Measurements from ENCODE around the gene STK32B. TPM values are rescaled to one million over a fixed set of nuclear protein-coding genes. Genes with fewer than 3 reads are reported as not detected.

STK32B gene
- total RNA-seq, 1 experiment from 2014 or later: 11.6 TPM

DNA sequence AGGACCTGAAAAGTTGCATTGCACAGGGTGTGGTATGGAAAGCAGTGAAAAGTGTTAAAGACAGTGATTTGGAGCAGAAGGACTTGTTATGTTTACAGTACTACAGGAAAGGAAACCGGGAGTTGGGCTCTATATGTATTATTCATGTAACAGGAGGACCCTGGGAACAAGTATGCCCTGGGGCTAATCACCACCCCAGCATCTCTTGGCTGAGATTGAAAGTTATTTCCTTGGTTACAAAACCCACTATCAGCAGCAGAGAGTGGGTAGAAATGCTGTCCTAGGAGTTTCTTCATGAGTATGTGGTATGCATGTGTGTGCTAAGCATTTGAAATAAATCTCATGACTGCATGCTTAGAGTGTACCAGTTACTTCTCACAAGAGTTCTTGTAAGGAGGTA is 46.9 kb downstream of the STK32B start:
- TF ChIP-seq CTCF (IDR thresholded peaks at IDR 0.05) (no peak), SIN3A (IDR thresholded peaks at IDR 0.05; ENCODE audit: borderline replicate concordance, insufficient read depth, low read depth, low read length) (no peak), TCF7L2 (IDR thresholded peaks at IDR 0.05; ENCODE audit: low read depth, low read length) (no peak), POLR2AphosphoS5 (IDR thresholded peaks at IDR 0.05; ENCODE audit: low read depth, low read length) (no peak)
- TF ChIP-seq, protein P1, sequence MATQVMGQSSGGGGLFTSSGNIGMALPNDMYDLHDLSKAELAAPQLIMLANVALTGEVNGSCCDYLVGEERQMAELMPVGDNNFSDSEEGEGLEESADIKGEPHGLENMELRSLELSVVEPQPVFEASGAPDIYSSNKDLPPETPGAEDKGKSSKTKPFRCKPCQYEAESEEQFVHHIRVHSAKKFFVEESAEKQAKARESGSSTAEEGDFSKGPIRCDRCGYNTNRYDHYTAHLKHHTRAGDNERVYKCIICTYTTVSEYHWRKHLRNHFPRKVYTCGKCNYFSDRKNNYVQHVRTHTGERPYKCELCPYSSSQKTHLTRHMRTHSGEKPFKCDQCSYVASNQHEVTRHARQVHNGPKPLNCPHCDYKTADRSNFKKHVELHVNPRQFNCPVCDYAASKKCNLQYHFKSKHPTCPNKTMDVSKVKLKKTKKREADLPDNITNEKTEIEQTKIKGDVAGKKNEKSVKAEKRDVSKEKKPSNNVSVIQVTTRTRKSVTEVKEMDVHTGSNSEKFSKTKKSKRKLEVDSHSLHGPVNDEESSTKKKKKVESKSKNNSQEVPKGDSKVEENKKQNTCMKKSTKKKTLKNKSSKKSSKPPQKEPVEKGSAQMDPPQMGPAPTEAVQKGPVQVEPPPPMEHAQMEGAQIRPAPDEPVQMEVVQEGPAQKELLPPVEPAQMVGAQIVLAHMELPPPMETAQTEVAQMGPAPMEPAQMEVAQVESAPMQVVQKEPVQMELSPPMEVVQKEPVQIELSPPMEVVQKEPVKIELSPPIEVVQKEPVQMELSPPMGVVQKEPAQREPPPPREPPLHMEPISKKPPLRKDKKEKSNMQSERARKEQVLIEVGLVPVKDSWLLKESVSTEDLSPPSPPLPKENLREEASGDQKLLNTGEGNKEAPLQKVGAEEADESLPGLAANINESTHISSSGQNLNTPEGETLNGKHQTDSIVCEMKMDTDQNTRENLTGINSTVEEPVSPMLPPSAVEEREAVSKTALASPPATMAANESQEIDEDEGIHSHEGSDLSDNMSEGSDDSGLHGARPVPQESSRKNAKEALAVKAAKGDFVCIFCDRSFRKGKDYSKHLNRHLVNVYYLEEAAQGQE (IDR thresholded peaks at IDR 0.05; ENCODE audit: insufficient read depth in 1 of 2, low read depth in 2 of 2, low read length in 1 of 2): no peak
- POLR2A ChIA-PET: no interaction called here
- DNase-seq (ENCODE audit: low read depth, low spot score): no peak
- in situ Hi-C loops (cut with HindIII; ENCODE audit: low pct_unique_long_range_greater_than_20kb, low sequenced_read_pairs) (no loop called here), intact Hi-C loops (cut with micrococcal nuclease; ENCODE audit: unreplicated experiment) (no loop called here)
- H3K36me3 ChIP-seq (ENCODE audit: control insufficient read depth, insufficient read depth, low read length): no peaks in the 10 kb centered on the region
- no TSS peak for BruUV-seq (replicated peaks)
- ATAC-seq: no peak
- H3K27me3 ChIP-seq (ENCODE audit: control insufficient read depth, insufficient read depth, low read length): no peaks in the 10 kb centered on the region
- no peaks in the 10 kb centered on the region for H3K4me1 ChIP-seq (ENCODE audit: control insufficient read depth, insufficient read depth, low read length)
- H3K4me3 ChIP-seq (ENCODE audit: low read depth in 2 of 2, low read length in 2 of 2): no peak overlapping the region
- no peak overlapping the region for H3K27ac ChIP-seq (ENCODE audit: low read length)
- no peaks in the 10 kb centered on the region for H3K9me3 ChIP-seq (ENCODE audit: control insufficient read depth, insufficient read depth, low read depth, low read length)
- CTCF ChIA-PET: no interaction called here

- no peak for DNase-seq (ENCODE audit: low read depth, low spot score)
- Histone ChIP-seq H3K4me3 (ENCODE audit: low read depth in 2 of 2, low read length in 2 of 2) (no peak overlapping the region), H3K9me3 (ENCODE audit: control insufficient read depth, insufficient read depth, low read depth, low read length) (no peaks in the 10 kb centered on the region), H3K4me1 (ENCODE audit: control insufficient read depth, insufficient read depth, low read length) (no peaks in the 10 kb centered on the region), H3K27me3 (ENCODE audit: control insufficient read depth, insufficient read depth, low read length) (no peaks in the 10 kb centered on the region), H3K36me3 (ENCODE audit: control insufficient read depth, insufficient read depth, low read length) (no peaks in the 10 kb centered on the region), H3K27ac (ENCODE audit: low read length) (no peak overlapping the region)
- TF ChIP-seq, protein P1 (IDR thresholded peaks at IDR 0.05; ENCODE audit: insufficient read depth in 1 of 2, low read depth in 2 of 2, low read length in 1 of 2): no peak
- TF ChIP-seq SIN3A (IDR thresholded peaks at IDR 0.05; ENCODE audit: borderline replicate concordance, insufficient read depth, low read depth, low read length): no peak
- TF ChIP-seq POLR2AphosphoS5 (IDR thresholded peaks at IDR 0.05; ENCODE audit: low read depth, low read length): no peak
- TF ChIP-seq TCF7L2 (IDR thresholded peaks at IDR 0.05; ENCODE audit: low read depth, low read length): no peak
- no peak for TF ChIP-seq CTCF (IDR thresholded peaks at IDR 0.05)
- no peak for ATAC-seq
- no TSS peak for BruUV-seq (replicated peaks)
- ChIA-PET POLR2A (no interaction called here), CTCF (no interaction called here)
- in situ Hi-C loops (cut with HindIII; ENCODE audit: low pct_unique_long_range_greater_than_20kb, low sequenced_read_pairs): no loop called here
- intact Hi-C loops (cut with micrococcal nuclease; ENCODE audit: unreplicated experiment): no loop called here
These were observed 49.1 kb downstream of the STK32B start for GRCh38 chr4:5100336-5100735.

Data from Panc1 (cell line).